Activated T-cell treated with anti-CD3 and anti-CD28 coated beads for 4 hours (primary cell): ENCODE data around the gene CISD3.
A peak's percentile ranks its signal among the peaks of the same experiment; 100 is the strongest.
"Not testable (repeated sequence)": the region's sequence is repeated elsewhere in the genome, so short reads cannot be mapped to it uniquely, and the experiment has no call there.

Source experiments
- DNase-seq: peaks from one replicate; pipeline ENCODE4 v3.0.0-alpha.2; 2020

The CISD3 gene

DNA sequence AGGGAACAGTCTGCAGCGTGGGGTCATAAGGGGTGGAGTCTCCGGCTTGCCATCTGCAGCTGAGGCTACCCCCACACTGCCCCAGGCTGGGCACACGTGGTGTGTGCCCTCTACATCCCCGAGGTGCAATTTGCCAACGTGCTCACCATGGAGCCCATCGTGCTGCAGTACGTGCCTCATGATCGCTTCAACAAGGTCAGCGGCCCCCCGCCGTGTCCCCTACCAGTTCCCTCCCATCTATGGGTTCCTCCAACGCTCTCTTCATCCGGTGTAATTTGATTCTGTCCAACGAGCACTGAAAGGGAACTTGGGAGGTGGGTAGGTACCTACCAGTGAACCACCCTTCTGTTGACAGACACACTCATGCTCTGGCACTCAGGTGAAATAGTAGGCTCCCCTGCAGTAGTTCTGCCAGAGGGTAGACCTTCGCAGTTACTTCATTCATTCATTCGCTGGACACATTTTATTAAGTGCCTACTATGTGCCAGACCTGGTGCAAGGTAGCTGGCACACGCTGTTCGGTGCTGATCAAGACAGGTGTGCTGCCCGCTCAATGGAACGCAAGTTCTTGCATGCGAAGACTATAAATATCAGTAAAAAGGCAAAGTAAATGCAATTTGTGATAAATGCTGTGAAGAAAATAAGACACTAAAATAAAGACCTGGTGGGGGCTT lies 22.3 kb upstream of the CISD3 start:
- DNase-seq = no peak

DNA sequence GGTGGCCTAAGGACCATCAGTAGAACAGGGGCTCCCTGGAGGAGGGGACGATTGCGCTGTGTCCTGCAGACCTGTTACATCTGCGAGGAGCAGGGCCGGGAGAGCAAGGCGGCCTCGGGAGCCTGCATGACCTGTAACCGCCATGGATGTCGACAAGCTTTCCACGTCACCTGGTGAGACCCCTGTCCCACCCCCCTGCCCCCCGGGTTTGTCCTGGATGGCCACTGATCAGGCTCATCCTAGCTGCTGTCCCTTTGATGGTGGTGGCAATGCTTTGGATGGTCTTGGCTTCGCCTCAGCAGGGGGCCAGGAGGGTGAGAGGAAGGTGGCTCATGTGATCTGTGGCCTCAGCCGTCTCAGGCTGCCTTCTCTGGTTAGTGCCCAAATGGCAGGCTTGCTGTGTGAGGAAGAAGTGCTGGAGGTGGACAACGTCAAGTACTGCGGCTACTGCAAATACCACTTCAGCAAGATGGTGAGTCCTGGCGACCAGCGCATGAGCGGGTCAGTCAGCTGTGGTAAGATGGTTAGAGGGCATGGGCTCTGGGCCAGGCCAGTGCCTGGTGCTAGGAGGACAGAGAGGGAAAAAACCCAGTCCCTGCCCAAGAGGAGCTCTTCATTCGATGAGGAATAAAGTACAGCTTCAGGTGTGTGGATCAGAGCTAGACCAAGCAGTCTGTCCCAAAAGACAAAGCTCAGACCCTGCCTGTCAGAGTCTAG lies 20.9 kb upstream of the CISD3 start:
- DNase-seq = no peak

DNA sequence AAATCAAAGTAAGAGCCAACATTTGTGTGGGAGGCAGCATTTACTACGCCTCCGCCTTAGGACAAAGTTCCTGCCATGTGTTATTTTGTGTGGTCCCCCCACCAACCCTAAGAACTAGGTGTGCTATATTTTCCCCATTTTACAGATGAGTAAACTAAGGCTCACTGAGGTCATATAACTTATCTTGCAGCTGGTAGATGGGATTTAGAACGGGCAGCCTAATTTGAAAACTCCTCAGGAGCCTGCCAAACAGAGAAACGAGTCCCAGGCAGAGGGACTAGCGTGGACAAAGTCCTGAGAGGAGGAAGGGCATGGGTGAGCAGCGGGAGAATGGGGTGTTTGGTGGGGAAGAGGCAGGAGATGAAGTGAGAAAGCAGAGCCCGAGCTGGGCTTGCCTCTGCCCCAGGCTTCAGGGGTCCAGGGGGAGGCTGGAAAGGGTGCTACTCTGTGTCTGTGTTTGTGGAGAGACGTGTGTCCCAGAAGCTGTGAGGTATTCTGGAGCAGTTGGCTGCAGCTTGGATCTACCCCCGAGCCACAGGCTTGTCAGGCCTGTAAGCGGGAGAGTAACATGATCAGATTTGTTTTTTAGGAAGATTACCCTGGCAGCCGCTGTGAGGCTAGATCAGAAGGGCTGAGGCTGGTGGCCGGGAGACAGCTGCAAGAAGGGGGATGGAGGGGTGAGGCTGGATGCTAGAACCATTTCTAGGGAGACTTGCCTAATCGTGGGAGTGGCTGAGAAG lies 20.1 kb upstream of the CISD3 start:
- no peak for DNase-seq

DNA sequence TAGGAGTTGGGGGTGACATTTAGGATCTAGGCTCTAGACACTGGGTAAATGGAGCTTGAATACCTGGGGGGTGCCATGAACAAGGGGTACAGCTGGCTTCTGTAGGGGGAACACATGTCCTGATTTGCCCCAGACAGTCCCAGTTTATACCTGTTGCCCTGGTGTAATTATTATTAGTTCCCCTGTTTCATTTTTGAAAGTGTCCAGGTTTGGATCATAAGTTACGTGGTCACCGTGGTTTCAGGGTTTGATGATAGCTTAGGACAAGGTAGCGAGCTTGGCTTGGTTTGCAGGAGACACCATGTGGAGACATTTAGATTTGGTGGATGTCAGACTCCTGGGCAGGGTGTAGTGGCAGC lies 19.6 kb upstream of the CISD3 start:
- no peak for DNase-seq

DNA sequence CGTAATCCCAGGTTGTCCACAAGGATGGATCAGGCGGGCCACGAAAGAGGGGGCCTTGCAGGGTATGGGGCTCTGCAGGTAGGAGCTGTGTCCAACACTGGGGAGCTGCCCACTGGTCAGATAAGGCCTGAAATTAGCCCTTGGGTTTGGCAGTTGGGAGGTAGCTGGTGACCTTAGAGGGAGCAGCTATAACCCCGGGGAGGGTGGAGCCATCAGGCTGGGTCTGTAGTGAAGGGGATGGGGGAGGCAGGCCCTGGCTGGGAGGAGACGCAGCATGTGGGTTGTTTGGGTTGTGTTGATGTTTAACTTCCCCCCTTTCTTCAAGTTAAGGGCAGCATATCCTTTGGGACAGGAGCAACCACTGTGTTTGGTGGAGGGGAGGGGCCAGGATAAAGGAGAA lies 19.2 kb upstream of the CISD3 start:
- no peak for DNase-seq

DNA sequence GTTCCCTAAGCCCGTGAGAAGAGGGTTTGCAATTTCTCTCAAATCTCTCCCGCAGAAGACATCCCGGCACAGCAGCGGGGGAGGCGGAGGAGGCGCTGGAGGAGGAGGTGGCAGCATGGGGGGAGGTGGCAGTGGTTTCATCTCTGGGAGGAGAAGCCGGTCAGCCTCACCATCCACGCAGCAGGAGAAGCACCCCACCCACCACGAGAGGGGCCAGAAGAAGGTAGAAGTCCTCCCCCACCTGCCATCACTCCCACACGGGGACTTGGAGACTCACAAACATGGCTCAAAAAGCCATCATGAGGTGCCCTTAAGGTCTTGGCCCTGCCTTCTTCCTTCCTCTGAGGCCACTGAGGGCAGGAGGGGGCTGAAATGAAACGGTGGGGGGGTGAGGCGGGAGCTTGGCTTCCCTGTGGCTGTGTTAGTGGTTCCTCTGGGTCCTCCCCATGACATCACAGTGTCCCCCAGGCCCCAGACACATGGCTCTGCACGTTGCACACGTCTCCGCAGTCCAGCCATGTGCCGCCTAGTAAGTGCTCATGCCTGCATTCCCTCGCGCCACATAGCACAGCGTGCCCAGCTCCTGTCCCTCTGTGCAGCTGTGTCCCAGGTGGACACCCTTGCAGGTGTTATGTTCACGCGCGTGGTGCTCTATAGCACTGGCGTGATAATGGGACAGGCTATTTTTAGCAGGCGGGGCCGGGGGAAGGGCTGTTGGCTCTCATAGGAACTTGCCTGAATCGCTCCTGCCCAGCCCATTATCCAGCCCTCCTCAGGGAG lies 18.2 kb upstream of the CISD3 start:
- no peak for DNase-seq

DNA sequence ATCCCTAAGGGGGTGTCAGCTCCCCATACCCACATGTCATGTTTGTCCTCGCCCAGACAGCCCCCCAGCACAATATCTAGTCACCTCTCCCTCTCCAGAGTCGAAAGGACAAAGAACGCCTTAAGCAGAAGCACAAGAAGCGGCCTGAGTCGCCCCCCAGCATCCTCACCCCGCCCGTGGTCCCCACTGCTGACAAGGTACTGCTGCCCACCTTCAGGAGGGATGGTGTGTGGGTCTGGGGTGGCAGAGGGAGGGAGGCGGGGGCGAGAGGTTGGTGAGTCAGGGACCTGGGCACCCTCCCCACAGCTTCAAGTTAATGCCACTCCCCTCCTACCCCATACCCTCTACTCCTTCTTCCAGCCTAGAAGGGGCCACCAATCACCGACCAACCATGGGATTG lies 17.5 kb upstream of the CISD3 start:
- DNase-seq = no peak

DNA sequence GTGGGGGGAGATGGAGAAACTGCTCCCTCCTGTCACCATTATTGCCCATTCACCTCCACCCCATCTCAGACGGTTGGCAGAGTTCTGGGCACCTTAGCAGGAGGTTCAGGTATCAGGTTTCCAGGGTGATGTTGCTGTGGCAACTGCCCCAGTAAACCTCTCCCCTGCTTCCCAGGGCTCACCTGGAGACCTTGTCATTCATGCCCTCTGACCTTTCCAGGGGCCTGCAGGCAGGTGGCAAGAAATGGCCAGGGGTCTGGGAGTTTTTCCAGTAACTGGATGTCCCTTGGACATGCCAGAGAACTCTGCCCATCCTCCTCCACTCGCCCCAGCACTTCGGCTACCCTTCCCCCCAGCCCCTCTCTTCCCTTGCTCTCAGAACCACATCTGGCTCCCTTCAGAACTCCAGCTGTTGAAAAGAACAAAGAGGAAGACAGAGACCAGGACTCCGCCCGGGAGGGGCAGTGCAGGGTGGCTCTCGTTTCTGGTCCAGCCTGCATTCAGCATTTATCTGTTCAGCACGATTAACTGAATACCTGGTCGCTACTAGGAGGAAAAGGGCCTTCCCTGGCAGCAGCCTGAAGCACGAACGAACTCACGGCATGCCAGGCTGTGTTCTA lies 16.6 kb upstream of the CISD3 start:
- no peak for DNase-seq

DNA sequence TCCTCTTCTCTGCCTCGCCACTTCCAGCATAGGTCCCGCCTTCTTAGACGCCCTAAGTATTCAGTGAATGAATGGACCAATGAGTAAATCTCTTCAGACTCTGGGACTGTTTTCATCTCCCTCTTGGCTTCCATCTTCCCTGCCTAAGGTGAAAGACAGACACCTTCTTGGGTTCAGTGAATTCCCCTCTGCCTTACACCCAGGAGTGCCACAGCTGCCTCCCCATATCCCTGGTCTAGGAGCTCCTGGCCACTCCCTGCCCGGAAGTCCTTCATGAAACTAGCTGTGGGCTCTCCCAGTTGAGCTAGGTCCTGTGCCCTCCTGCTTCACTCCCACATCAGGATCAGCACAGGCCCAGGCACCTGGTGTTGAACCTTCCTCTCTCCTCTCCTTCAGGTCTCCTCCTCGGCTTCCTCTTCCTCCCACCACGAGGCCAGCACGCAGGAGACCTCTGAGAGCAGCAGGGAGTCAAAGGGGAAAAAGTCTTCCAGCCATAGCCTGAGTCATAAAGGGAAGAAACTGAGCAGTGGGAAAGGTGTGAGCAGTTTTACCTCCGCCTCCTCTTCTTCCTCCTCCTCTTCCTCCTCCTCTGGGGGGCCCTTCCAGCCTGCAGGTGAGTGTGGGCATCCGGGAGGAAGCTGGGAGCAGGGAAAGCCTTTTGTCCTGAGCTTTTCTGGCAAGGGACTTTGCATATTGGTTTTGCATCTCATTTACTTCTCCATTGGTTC lies 14.8 kb upstream of the CISD3 start:
- DNase-seq = no peak

DNA sequence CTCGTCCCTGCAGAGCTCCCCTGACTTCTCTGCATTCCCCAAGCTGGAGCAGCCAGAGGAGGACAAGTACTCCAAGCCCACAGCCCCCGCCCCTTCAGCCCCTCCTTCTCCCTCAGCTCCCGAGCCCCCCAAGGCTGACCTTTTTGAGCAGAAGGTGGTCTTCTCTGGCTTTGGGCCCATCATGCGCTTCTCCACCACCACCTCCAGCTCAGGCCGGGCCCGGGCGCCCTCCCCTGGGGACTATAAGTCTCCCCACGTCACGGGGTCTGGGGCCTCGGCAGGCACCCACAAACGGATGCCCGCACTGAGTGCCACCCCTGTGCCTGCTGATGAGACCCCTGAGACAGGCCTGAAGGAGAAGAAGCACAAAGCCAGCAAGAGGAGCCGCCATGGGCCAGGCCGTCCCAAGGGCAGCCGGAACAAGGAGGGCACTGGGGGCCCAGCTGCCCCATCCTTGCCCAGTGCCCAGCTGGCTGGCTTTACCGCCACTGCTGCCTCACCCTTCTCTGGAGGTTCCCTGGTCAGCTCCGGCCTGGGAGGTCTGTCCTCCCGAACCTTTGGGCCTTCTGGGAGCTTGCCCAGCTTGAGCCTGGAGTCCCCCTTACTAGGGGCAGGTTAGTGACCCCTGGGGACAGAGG lies 13.7 kb upstream of the CISD3 start:
- DNase-seq = no peak

DNA sequence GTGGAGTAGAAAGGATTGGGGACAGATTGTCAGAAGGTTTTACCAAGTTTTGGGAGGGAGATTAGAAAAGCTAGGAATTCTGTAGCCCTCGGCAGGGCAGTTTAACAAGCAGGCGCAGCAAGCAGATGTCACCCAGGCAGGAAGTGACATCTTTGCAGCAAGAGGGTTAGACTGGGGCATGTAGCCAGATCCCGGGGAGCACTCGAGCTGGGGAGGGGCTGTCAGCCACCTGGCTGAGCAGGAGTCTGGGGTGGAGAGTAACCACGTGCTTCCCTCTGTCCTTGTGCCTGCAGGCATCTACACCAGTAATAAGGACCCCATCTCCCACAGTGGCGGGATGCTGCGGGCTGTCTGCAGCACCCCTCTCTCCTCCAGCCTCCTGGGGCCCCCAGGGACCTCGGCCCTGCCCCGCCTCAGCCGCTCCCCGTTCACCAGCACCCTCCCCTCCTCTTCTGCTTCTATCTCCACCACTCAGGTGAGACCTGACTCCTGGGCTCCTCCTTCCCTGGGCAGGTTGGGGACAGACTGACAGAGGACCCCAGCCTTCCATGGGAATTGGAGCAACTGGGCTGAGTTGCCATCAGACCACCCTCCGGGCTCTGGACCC lies 12.9 kb upstream of the CISD3 start:
- DNase-seq = no peak

DNA sequence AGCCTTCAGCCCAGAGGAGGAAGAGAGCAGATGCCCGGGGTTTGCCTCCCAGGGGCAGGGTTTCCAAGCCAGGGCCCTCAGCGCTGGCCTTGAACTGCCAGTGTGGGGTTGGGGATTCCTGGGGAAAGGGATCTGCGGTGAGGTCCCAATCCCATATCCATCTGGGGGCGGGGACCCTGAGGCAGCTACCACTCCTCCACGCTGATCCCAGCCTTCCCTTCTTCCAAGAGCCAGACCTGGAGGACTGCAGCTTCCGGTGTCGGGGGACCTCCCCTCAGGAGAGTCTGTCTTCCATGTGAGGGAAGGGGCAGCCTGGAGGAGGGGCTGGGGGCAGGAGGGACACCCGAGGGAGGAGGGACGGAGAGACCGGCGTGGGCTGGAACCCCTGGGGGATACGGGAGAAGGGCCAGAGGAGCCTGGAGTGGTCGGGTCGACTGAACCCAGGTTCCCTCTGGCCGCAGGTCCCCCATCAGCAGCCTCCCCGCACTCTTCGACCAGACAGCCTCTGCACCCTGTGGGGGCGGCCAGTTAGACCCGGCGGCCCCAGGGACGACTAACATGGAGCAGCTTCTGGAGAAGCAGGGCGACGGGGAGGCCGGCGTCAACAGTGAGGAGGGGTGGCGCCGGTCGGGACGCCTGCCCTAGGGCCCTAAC lies 10.7 kb upstream of the CISD3 start:
- DNase-seq = no peak

DNA sequence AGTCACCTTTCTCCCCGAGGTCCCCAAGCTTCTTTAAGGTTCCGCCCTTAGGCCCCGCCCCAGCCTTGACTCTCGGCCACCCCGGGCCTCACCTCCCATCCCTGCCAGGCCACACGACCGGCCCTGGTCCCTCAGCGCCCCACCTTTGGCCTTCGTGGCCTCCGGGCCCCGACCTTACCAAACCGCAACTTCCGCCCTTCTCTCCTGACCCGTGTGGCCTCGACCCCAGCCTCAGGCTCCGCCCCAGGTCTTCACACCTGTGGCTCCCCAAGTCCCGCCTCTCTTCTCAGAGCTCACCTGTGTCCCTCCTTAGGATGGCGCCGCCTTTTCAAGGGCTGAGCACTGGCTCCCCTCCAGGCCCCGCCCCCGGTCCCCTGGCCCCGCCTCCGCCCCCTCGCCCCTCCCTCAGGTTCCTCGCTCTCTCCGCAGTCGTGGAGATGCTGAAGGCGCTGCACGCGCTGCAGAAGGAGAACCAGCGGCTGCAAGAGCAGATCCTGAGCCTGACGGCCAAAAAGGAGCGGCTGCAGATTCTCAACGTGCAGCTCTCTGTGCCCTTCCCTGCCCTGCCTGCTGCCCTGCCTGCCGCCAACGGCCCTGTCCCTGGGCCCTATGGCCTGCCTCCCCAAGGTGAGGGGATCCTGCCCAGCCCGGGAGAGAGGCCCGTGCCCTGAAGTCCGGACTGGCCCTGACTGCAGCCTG lies 10.0 kb upstream of the CISD3 start:
- DNase-seq = no peak

DNA sequence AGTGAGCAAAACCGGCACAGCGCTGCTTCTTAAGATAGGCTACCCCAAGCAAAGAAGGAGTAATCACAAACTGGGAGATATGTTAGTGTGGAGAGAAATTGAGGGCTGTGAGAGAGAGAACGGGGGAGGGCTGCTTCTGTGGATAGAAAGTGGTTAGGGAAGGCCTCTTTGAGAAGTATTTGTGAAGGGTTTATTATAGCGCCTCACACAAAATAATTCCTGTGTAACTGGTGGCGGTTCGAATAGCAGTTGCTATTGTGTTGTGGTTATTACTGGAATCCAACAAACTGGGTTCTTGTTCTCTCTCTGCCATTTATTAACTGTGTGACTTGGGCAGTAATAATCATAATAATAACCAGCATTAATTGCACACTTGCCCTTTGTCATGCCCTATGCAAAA lies 9.2 kb upstream of the CISD3 start:
- no peak for DNase-seq

DNA sequence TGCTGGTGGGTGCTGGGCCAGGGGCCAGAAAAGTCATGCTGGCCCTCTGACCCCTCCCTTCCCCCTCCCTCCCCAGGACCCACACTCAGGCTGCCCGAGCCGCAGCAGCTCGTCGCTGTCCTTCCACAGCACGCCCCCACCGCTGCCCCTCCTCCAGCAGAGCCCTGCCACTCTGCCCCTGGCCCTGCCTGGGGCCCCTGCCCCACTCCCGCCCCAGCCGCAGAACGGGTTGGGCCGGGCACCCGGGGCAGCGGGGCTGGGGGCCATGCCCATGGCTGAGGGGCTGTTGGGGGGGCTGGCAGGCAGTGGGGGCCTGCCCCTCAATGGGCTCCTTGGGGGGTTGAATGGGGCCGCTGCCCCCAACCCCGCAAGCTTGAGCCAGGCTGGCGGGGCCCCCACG lies 8.3 kb upstream of the CISD3 start:
- DNase-seq = no peak

DNA sequence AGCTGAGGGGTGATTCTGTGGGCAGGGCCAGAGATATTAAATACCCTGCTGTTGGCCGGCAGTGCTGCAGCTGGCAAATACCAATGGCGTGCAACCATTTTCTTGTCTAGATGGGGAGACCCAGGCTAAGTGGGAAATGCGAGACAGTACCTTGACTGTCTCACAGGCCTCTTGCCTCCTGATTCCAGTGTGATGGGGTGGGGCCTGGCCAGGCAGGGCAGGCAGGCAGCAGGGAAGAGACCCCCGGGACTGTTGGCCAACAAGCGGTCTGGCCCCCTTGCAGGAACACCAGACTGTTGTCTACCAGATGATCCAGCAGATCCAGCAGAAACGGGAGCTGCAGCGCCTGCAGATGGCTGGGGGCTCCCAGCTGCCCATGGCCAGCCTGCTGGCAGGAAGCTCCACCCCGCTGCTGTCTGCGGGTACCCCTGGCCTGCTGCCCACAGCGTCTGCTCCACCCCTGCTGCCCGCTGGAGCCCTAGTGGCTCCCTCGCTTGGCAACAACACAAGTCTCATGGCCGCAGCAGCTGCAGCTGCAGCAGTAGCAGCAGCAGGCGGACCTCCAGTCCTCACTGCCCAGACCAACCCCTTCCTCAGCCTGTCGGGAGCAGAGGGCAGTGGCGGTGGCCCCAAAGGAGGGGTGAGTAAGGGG lies 5.7 kb upstream of the CISD3 start:
- no peak for DNase-seq

DNA sequence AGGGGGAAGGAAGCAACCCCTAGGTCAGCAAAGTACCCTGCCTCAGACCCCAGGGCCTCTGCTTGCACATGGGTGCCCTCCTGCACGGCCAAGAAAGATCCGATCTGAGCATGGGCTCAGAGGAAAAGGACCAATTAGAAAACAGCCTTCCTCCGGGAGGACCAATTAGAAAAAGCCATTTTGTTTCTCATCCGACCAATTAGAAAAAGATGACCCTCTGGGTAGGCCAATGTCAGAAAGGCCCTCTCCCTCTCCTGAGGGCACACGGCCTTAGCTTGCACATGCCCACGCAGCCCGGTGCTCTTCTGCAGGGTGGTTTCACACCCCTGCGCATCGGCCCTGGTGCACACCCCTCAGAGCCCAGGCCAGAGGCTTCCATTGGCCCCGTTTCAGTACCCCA lies 5.1 kb upstream of the CISD3 start:
- DNase-seq = no peak

DNA sequence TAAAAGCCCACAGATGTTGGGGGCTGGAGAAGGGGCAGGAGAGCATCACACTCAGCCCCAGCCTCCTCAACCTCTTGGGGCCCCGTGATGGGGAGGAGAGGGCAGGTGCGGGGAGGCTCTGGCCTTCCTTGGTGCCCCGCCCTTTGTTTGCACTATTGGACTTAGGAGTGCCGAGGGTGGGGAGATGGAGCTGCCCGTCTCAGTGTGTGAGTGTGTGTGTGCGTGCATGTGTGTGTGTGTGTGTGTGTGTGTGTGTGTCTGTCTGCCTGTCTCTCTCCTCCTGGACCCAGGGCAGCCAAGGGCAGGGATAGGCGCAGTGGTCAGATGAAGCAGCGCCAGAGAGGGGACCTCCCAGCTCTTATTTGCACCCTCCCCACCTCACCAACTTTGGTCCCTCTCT lies 4.0 kb upstream of the CISD3 start:
- DNase-seq = not testable (repeated sequence)

DNA sequence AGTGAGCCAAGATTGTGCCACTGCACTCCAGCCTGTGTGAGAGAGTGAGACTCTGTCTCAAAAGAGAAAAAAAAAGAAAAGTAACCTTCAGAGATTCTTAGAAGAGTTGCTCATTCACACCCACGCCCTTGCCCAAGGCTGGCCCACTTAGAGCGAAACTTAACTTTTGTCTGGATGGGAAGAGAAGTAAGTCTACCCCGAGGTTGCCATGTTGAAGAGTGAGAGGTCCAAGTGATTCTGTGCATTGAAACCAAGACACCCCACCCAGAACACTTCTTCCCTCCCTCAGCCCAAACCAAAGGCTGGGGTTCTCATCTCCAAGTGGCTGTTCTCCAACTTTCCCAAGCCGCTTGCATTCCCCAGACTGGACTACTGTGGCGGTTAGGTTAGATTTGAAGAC lies 2.4 kb upstream of the CISD3 start:
- peak; percentile 70 for DNase-seq
